KOPT-K1 (cell line): ENCODE data around the gene MXD1.

ENCODE experiments used
- H3K27ac ChIP-seq: fragments of 200-600 bp; sonication (generic); 2 replicates; pipeline ENCODE4 v1.5.1; 2016; ENCODE audit warnings: antibody characterized with exemption, mild to moderate bottlenecking, low read depth, low read length; ENCODE audit not compliant: poor library complexity, severe bottlenecking
- H3K36me3 ChIP-seq: fragments of 200-600 bp; sonication (generic); 2 replicates; pipeline ENCODE4 v1.5.1; 2017; ENCODE audit warnings: antibody characterized with exemption, mild to moderate bottlenecking, low read length, moderate library complexity; ENCODE audit not compliant: insufficient read depth
- H3K9me3 ChIP-seq: fragments of 200-600 bp; sonication (generic); 2 replicates; pipeline ENCODE4 v1.5.1; 2017; ENCODE audit warnings: antibody characterized with exemption, low read length, mild to moderate bottlenecking; ENCODE audit not compliant: insufficient read depth, poor library complexity, severe bottlenecking

MXD1 gene

DNA sequence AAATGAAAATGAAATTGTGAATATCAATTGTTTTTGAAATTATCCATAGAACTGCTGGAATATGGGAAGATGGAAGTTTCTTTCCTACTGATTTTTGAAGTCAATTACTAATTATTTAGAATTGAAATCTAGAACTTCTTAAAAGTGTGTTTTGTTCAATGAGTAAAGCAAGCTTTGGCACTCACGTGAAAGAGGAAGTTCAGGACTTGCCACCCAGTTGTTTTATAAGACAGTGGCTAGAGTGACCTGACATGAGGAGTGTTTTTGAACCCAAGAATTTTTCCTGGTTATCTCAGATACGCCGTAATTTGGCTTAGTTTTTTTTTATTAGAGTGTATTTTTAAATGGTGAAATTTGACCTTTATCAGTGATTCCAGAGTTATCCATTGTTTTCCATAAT, 3.5 kb downstream of the MXD1 start:
- no peaks in the 10 kb centered on the region for H3K9me3 ChIP-seq
- H3K36me3 ChIP-seq = peaks cover 7% of the 10 kb centered on the region
- no peak overlapping the region for H3K27ac ChIP-seq

DNA sequence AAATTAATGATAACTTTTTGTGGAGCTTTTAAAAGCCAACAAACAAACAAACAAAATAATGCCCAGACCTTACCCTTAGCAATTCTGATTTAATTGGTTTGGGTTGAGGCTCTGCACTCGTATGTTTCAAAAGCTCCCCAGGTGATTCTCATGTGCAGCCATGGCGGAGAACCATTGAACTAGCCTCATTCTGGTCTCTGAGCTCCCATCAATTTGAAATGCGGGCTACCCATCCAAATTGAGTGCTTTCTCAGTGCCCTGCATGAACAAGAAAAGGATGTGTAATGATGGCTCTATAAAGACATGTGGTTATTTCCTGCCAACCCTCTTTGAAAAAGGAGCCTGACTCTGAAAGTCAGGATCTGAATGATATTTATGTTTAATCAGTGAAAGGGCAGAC, 8.2 kb downstream of the MXD1 start:
- H3K36me3 ChIP-seq = peaks cover 7% of the 10 kb centered on the region

DNA sequence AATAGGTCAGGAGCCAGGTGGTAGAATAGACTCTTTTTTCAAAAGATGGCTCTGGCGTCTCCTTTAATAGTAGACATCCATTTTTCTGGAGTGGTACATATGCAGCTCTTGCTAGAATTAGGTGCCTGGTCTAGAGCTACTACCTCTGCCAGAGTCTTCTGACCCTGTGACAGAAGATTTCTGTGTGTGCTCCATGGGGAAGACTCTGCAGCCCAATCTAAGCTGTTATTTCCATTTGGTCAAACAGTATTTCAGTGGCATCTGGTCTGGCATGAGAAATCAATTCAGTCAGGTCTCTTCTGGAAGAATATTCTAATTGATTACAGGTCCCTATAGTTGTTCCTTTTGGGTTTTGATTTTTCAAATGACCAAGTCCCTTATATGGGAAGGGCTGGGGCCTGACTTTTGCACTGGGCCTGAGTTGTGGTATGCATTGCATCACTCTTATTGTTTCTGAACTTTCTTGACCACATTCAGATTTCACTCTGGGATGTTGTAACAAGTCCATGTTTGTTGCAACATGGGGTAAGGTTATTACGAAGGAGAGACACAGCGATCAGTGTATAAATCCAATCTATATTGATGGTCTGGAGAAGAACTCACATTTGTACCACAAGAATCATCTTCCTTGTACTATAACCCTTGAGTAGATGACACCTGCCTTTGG, 12.1 kb downstream of the MXD1 start:
- Histone ChIP-seq H3K27ac (no peak overlapping the region), H3K36me3 (peaks cover 2% of the 10 kb centered on the region; the same call in 1 of the 2 replicates), H3K9me3 (no peaks in the 10 kb centered on the region)

More for the DNA sequence above, 8.2 kb downstream of the MXD1 start:
- Histone ChIP-seq H3K27ac (no peak overlapping the region), H3K9me3 (no peaks in the 10 kb centered on the region)

DNA sequence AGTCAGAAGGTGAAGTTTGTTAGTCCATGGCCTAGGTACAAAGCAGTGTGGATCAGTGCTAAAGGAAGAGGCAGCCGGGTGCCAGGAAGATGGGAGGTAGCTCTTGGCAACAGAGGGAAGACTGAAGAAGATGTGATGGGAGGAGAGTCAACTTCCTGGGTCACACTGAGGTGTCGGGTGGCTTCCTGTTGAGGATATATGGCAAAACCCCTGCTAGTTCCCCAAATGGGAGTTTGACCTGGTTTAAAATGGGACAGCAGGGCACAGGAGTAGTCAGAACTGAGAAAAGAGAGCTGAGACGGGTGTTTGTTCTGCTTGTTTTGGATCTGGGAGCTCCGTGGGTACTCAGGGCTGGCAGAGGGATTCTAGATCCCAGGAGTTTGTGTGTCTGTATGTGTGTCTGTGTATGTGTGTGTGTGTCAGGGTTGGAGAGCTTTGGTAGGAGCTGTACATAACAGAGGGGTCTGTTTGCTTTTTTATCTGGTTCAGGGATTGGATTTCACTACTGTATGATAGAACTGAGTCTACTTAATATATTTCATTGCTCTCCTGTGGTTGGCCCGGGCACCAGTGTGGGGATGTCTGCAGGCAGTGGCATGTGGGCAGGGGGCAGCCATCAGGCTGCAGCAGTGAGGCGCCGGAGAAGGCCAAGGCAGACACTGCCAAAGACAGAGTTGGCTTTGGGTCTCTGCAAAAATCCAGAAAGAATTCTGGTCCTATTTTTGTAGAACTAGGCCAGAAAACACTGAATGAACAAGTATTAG, 17.1 kb downstream of the MXD1 start:
- Histone ChIP-seq H3K27ac (no peak overlapping the region), H3K9me3 (no peaks in the 10 kb centered on the region), H3K36me3 (peaks cover 14% of the 10 kb centered on the region; the same call in 1 of the 2 replicates)

DNA sequence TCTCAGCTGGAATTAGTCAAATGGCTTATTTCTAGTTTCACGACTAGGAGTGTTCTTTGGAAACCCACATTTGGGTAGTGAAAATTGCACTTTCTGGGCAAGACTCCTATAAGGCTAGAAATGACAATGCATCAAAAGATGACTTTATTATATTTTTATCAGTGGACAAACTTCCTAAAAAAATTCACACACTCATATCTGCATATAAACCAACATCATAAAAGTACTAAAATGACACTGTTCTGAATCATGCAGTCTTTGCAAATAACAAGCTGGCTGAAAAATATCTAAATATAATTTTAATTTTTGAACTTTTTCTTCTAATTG, 17.6 kb downstream of the MXD1 start:
- H3K9me3 ChIP-seq = no peaks in the 10 kb centered on the region
- peaks cover 19% of the 10 kb centered on the region; the same call in 1 of the 2 replicates for H3K36me3 ChIP-seq
- no peak overlapping the region for H3K27ac ChIP-seq

DNA sequence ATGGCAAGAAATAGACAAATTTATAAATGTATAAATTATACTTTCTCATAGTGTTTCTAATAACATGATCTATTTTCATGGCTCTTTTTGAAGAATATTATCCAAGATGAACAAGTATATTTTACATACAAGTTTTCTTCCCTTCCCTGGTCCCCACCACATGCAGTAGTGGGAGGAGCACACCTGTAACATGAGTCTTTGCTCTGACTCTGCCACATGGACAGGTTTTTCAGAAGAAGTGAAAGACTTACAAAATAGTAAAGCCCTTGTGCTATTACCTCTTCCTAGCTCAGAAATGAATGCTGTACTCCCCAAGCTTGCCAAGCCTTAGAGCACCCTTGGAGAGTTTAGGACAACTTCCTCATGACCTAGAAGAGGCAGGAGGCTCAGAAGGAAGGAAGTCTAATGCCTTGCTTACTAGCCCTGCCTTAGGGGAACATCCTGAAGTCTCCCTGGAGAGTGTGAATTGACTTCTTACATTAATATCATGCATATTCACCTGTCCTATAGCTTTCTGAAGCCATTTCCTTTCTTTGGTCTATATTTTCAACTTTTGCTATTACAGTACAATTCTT, 18.4 kb downstream of the MXD1 start:
- H3K36me3 ChIP-seq = peaks cover 26% of the 10 kb centered on the region; the same call in 1 of the 2 replicates
- H3K9me3 ChIP-seq = no peaks in the 10 kb centered on the region
- H3K27ac ChIP-seq = no peak overlapping the region

DNA sequence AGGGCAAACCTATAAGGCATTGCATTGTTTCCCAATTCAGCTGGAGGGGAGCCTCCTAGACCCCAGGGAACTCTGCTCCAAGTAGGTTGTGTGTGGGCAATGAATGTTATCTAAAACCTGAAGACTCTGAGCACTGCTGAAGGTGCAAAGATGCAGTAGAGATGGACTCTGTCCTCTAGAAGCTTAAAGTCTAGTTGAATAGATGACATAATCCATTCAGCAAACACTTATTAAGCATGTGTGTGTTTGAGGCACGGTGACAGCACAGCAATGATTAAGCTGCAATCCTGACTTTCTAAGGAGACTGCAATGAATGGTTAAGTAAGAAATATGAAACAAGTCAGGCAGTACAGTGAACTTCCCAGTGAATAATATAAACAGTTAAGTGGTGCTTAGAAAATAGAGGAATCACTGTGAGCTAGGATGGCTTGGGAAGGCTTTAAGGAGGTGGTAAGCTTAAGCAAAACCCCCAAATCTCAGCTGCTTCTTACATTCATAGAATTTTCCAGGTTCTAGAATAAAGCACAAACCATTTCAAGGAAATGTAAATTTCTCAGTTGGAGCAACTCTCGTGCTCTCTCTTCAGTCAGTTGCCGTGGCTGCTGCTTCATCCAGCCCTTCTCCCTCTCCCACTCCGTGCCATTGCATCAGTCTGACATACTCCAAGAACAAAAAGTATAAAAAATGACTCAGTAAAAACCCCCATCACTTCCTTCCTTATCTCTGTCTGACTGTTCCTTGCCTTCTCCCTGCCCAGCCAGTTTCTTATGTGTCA, 19.1 kb downstream of the MXD1 start:
- H3K27ac ChIP-seq = no peak overlapping the region
- H3K36me3 ChIP-seq = peaks cover 33% of the 10 kb centered on the region
- no peaks in the 10 kb centered on the region for H3K9me3 ChIP-seq

DNA sequence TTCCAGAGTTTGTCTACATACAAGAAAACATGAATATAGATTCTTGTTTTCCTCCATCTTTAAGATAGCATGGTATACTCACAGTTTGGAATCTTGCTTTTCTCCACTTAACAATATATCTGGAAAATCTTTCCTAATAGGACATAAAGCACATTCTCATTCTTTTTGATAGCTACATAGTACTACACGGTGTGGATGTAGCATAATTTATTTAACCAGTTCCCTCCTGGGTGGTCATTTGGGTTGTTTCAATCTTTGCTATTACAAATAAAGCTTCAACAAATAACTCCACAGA, 19.7 kb downstream of the MXD1 start:
- Histone ChIP-seq H3K27ac (no peak overlapping the region), H3K9me3 (no peaks in the 10 kb centered on the region), H3K36me3 (peaks cover 35% of the 10 kb centered on the region)

DNA sequence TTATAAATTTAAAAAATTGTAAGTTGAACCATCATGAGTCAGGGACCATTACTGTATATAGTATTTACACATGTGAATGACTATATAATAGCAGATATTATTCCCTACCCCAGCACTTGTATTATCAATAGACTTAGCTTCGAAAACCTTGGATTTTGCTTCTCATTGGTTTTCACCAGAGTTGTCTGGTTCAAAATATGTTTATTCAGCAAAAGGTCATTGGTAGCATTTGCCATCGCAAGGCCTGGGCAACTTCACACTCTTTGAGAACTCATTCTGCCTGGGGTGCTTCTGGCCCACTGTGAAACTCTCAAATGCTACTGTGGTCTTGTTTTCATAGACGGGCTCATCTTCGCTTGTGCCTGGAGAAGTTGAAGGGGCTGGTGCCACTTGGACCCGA, 20.1 kb downstream of the MXD1 start:
- Histone ChIP-seq H3K27ac (no peak overlapping the region), H3K9me3 (no peaks in the 10 kb centered on the region), H3K36me3 (peaks cover 35% of the 10 kb centered on the region)

DNA sequence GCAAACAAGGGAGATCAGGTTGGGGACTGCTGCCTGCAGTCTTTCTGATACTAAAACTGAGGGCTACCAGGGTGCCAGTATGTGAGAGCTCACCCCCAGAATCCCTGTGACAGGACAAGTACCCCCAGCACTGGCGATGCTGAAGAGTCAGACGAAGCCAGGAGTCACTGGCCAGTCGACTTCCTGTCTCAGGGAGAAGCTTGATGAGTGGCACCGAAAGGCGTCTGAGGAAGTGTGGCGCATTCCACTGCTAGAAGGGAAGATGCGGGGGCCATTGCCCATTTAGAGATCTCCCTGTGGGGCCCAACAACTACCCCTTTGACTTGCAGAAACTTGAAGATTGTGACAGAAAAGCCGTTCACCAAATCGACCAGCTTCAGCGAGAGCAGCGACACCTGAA, 22.0 kb downstream of the MXD1 start:
- Histone ChIP-seq H3K36me3 (peaks cover 35% of the 10 kb centered on the region), H3K27ac (no peak overlapping the region), H3K9me3 (no peaks in the 10 kb centered on the region)

DNA sequence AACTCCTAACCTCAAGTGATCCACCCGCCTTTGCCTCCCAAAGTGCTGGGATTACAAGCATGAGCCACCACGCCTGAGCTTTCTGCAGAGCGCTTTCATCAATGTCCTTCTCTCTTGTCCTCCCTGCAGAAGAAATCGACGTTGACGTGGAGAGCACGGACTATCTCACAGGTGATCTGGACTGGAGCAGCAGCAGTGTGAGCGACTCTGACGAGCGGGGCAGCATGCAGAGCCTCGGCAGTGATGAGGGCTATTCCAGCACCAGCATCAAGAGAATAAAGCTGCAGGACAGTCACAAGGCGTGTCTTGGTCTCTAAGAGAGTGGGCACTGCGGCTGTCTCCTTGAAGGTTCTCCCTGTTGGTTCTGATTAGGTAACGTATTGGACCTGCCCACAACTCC, 23.1 kb downstream of the MXD1 start:
- Histone ChIP-seq H3K36me3 (peaks cover 35% of the 10 kb centered on the region), H3K9me3 (no peaks in the 10 kb centered on the region), H3K27ac (no peak overlapping the region)

DNA sequence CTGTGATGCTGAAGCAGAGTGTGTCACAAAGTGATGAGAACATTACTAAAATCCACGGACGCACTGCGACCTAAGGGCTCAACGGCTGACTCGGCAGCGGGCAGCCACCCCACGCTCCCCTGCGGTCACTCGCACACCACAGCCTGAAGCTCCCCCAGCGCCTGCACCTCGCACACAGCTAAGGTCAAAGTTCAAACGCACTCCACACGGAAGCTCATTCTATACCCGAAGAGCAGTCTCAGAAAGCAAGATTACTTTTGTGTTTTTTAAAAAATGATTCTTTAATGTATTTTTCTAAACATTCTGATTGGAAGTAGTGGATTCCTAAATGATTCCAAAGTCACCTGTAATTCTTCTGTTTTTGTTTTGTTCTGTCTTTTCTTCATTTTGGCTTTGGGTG, 24.8 kb downstream of the MXD1 start:
- Histone ChIP-seq H3K9me3 (no peaks in the 10 kb centered on the region), H3K36me3 (peaks cover 35% of the 10 kb centered on the region), H3K27ac (no peak overlapping the region)

DNA sequence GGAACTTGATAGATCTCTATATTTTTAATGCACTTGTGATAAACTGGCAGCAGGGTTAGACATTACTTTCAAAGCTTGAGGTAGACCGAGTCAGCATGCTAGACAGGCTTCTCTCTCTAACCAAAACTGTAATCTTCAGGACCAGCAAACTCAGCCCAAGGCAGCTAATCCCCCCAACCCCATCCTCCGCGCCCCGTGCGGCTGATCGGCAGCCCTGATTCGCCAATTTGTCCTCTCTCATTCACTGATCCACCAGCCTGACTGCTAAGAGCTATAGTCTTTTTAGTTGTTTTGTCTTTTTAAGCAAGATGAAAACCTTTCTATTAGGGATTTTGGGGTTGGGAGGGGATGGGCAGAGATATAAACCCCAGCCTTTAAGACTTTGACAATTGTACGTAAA, 25.8 kb downstream of the MXD1 start:
- H3K27ac ChIP-seq = no peak overlapping the region
- H3K9me3 ChIP-seq = no peaks in the 10 kb centered on the region
- peaks cover 30% of the 10 kb centered on the region for H3K36me3 ChIP-seq

DNA sequence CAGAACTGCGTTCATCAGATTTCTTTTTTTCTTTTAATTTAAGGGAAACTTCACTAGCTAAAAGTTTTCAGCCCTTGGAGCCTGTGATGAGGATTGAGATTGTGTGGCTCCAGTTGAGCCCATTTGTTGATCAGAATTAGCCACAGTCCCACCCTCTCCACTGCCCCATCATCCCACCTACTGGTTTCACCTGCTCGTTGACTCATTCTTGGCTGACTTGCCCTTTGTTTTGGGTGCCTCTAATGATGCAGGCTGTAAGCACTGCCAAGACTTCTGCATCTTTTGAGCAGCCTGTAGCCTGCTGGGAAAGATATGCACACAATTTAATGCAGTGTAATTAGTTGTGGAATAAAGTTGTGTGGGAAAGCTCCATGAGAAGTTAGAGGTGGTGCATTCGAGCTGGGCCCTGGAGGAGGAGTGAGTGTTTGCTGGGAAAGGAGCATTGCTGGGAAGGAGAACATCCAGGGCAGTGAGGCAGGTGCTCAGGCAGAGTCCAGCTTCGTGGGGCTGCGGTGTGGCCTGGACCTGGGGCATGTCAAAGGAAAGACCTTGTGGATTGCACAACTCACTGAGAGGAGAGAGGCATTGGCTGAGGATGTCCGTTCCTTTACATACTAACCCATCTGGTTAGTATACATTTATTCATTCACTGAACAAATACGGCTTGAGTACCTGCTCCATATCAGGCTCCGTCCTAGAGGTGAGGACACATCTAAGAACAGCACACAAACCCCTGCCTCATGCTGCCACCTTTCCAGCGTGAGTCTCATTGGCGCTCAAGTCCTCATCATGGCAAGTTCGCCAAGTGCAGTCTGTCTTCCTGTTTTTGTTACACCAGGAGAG, 28.3 kb downstream of the MXD1 start:
- Histone ChIP-seq H3K36me3 (peaks cover 10% of the 10 kb centered on the region), H3K9me3 (no peaks in the 10 kb centered on the region), H3K27ac (no peak overlapping the region)
